Measurements from ENCODE around the gene ZNF816. TPM values are rescaled to one million over a fixed set of nuclear protein-coding genes. Genes with fewer than 3 reads are reported as not detected.

ZNF816 gene
- total and polyA plus RNA-seq, 2 of the 8 experiments (the other 6 are each of a cell fraction or from before 2014, with no cell fraction given): 2.7 to 13.2 TPM

- H2BK5ac ChIP-seq (ENCODE audit: low read depth, low read length): no peak overlapping the region
- H3K23me2 ChIP-seq (ENCODE audit: low read depth, low read length): no peaks in the 10 kb centered on the region; the same call in 1 of the 2 replicates
- FAIRE-seq (no peak), DNase-seq (ENCODE audit: low read depth in 1 of 2, low spot score in 2 of 2) (no peak)
- H4K8ac ChIP-seq (ENCODE audit: extremely low read depth, insufficient read depth, low read length): no peak overlapping the region
- CTCF ChIA-PET (ENCODE audit: partially characterized antibody): interaction anchor here (1.2 kb wide), 1 partner anchor 10 kb away, joined by 4 read pairs; no protein-coding TSS in a partner anchor
- peaks cover 0 to 2% (median 0%) of the 10 kb centered on the region in 4 experiments; a peak in 1 of 7 replicates for H3K4me1 ChIP-seq (replicated peaks in 1 of 4; ENCODE audit: control insufficient read depth in 3 of 4, insufficient read depth in 4 of 4, low read length in 3 of 4)
- no peak overlapping the region for H4K91ac ChIP-seq (replicated peaks; ENCODE audit: insufficient read length, low read length)
- no peak overlapping the region for H3K4ac ChIP-seq (replicated peaks; ENCODE audit: insufficient read length, low read depth, low read length)
- H2BK15ac ChIP-seq (ENCODE audit: low read length): no peak overlapping the region
- H3K18ac ChIP-seq (ENCODE audit: extremely low read depth, low read length): no peak overlapping the region
- H2BK12ac ChIP-seq (ENCODE audit: low read depth, low read length): no peak overlapping the region
- no peak overlapping the region for H2BK20ac ChIP-seq (ENCODE audit: low read length)
- POLR2A ChIA-PET (ENCODE audit: partially characterized antibody): interaction anchor here (1.3 kb wide), 1 partner anchor 10 kb away, joined by 4 read pairs; no protein-coding TSS in a partner anchor
- H3K4me2 ChIP-seq (ENCODE audit: insufficient read depth in 1 of 2, low read depth in 2 of 2, low read length in 2 of 2): no peak overlapping the region
- no peak overlapping the region for H3K23ac ChIP-seq (ENCODE audit: insufficient read length)
- H3K9ac ChIP-seq (replicated peaks in 1 of 4; ENCODE audit: extremely low read depth in 1 of 4, low read depth in 3 of 4, low read length in 3 of 4): no peak overlapping the region
- H3K4me3 ChIP-seq (ENCODE audit: extremely low read depth in 1 of 4, insufficient read depth in 2 of 4, low read depth in 3 of 4, low read length in 4 of 4): no peak overlapping the region
- H2AK5ac ChIP-seq (ENCODE audit: low read depth, low read length): no peak overlapping the region
- no peak overlapping the region for H2AFZ ChIP-seq (ENCODE audit: low read length)
- H3K27ac ChIP-seq (ENCODE audit: low read depth, low read length): no peak overlapping the region
- H3K27me3 ChIP-seq (replicated peaks in 1 of 4; ENCODE audit: control insufficient read depth in 3 of 4, extremely low read depth in 1 of 4, insufficient read depth in 3 of 4, low read length in 3 of 4): no peaks in the 10 kb centered on the region
- no peak for TF ChIP-seq KDM1A (IDR thresholded peaks at IDR 0.05; ENCODE audit: borderline replicate concordance, low read length)
- H2BK120ac ChIP-seq (replicated peaks; ENCODE audit: low read depth, low read length): no peak overlapping the region
- H3K9me3 ChIP-seq (ENCODE audit: insufficient read depth in 2 of 2, low read depth in 1 of 2, low read length in 1 of 2): peaks cover 4 to 6% of the 10 kb centered on the region in 2 experiments
- peaks cover 0 to 2% of the 10 kb centered on the region in 2 experiments for H4K20me1 ChIP-seq (replicated peaks in 1 of 2; ENCODE audit: control insufficient read depth in 1 of 2, insufficient read depth in 2 of 2, low read length in 2 of 2)
- peaks cover 9 to 65% (median 25%) of the 10 kb centered on the region in 4 experiments; a peak in 6 of 8 replicates for H3K36me3 ChIP-seq (ENCODE audit: control insufficient read depth in 2 of 4, insufficient read depth in 4 of 4, low read length in 3 of 4)
- H3K14ac ChIP-seq (ENCODE audit: insufficient read length): no peak overlapping the region
- peaks cover 0 to 24% of the 10 kb centered on the region in 2 experiments; a peak in 2 of 4 replicates for H3K79me2 ChIP-seq (ENCODE audit: control insufficient read depth in 1 of 2, insufficient read depth in 2 of 2, low read length in 2 of 2)
- peaks cover 5% of the 10 kb centered on the region; the same call in 1 of the 2 replicates for H3K79me1 ChIP-seq (ENCODE audit: low read depth, low read length)
- WGBS, 2 experiments (ENCODE audit: extremely low coverage in 1 of 2, insufficient coverage in 1 of 2, insufficient read length in 1 of 2, insufficient replicate concordance in 2 of 2, low coverage in 1 of 2, low lambda C conversion rate in 2 of 2, missing lambda C conversion rate in 1 of 2): 96% methylated on average over 10 of the region's 10 CpGs; no CpG with 5 or more reads in 1 of the 2 experiments
- H4K5ac ChIP-seq (ENCODE audit: insufficient read length, low read depth, low read length): no peak overlapping the region
- no peak overlapping the region for H3K56ac ChIP-seq (replicated peaks; ENCODE audit: insufficient read length, low read depth, low read length)
Measured at GRCh38 chr19:52956917-52957316, 5.8 kb downstream of the ZNF816 start.

Measured in H1 (cell line).